Measurements from ENCODE around the gene CTAGE6.
"Not testable (repeated sequence)": the region's sequence is repeated elsewhere in the genome, so short reads cannot be mapped to it uniquely, and the experiment has no call there.

CTAGE6 gene, protein sequence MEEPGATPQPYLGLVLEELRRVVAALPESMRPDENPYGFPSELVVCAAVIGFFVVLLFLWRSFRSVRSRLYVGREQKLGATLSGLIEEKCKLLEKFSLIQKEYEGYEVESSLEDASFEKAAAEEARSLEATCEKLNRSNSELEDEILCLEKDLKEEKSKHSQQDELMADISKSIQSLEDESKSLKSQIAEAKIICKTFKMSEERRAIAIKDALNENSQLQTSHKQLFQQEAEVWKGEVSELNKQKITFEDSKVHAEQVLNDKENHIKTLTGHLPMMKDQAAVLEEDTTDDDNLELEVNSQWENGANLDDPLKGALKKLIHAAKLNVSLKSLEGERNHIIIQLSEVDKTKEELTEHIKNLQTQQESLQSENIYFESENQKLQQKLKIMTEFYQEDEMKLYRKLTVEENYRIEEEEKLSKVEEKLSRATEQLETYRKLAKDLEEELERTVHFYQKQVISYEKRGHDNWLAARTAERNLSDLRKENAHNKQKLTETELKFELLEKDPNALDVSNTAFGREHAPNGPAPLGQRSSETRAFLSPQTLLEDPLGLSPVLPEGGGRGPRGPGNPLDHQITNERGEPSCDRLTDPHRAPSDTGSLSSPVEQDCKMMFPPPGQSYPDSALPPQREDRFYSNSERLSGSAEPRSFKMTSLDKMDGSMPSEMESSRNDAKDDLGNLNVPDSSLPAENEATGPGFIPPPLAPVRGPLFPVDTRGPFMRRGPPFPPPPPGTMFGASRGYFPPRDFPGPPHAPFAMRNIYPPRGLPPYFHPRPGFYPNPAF

DNA sequence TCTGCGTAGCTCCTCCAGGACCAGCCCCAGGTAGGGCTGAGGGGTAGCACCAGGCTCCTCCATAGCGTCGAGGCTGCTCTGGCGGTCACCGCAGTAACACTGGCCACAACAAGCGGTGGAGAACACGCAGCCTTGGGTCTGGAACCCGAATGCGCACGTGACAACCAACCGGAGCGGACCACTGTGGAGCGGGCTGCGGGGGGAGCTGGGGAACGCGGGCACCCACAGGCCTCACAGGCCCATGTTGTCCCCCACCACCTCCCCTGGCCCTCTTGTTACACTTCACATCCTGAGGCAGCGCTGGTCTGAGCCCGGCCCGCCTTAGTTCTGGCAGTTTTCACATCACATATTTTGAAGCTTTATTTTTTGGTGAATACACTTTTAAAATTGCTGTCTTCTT, at the start of gene CTAGE6:
Gene CTAGE6 (minus strand): TSS at position 101 of the 400 bp plus-strand sequence. CDS start 38 bp downstream, at position 63.
- not testable (repeated sequence) for DNase-seq

DNA sequence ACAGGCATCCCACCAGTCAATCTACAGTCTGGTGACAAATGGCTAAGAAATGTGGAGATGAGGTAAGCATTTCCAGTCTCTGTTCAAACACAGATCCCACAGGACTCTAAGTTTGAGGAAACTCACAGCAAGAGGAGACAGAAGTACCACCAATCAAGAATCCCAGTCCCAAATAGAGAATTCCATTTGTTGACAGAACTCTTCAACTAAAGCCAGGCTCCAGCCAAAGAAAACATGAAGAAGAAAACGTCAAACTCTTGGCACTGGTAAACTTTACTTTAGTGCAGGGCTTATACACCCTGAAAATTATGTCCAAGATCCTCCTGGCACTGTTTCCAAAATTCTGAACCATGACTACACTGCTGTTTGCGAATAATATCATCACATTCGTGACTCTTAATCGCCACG, 49.2 kb upstream of the CTAGE6 start:
- not testable (repeated sequence) for DNase-seq

DNA sequence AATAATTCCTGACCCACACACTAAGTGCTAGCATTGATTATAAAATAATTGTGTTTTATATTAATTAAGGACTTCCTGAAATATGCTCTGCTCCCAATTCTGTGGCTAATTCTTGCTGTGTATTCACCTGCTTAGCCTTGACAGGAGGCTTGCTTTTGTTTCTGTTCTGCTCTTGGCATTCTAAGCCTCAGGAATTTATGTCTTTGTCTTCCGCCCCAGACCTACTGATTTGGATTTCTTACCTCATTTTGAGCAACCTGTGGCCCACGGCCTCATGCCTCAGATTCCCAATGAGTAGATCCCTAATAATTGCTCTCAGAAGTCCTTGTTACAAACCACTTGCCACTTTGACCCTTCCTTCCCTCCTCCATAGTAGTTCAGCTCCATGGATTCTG, 40.4 kb upstream of the CTAGE6 start:
- DNase-seq = not testable (repeated sequence)

DNA sequence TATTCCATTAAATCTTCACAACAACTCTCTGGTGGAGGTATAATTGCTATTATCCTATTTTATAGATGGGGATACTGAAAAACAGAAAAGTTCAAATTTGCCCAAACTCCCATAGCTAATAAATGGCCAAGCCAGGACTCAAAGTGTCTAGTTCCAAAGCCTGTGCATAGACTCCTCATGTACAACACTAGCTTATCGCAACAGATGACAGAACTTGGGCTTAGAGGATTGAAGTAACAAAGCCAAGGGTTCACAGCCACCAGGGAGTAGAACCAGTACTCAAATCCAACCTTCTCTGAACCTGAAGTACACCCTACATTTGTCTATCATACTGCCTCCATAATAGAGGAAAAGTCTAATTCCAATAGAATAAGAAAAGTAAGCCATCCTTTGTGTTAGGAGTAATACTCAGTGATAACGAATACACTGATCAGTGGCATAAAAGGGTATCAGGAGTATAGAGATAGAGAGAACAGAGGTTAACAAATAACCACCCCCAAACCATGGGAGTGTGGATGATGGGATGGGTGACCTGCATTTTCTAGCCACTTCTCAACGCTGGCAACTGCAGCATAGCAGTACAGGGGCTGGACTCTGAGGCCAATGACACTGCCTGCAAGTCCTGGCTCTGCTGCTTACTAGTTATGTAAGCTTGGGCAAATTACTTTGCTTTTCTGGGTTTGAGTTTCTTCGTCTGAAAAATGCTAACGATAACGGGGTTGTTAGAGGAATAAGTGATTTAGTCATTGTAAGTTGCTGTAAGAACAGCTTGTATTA, 39.8 kb upstream of the CTAGE6 start:
- DNase-seq = not testable (repeated sequence)

DNA sequence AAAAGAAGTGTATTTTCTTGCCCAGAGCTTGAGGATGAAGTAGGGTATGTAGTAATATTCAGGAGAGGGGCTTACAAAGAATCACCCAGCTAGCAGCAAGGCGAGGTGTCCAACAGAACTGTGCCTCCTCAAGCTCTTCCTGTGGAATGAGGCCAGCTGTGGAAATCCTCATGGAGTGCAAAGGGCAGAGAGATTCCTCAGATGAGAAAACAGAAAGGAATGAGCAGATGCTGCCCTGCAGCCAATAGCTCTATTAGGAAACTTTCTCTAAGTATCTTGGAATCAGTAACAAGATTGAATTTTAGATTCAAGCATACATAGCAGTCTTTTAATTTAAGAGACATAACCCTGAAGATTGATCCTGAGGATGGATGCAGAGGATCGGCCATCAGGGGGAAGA, 38.2 kb upstream of the CTAGE6 start:
- not testable (repeated sequence) for DNase-seq

DNA sequence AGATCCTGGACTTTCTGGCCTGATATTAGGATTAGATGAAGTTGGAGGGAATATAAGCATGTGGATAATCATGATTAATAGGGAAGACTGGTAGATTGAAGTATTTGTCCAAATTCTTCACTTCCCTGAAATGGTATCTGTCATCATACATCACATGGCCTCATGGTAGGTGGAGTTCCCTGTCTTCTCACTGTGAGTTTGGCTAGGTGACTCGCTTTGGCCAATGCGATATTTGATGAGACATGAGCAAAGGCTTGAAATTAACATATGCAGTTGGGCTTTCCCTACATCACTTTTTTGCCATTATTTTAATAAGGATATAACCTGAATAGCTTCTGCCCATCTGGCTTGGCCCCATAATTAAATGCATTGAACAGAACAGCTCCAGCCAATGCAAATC, 35.1 kb upstream of the CTAGE6 start:
- not testable (repeated sequence) for DNase-seq

DNA sequence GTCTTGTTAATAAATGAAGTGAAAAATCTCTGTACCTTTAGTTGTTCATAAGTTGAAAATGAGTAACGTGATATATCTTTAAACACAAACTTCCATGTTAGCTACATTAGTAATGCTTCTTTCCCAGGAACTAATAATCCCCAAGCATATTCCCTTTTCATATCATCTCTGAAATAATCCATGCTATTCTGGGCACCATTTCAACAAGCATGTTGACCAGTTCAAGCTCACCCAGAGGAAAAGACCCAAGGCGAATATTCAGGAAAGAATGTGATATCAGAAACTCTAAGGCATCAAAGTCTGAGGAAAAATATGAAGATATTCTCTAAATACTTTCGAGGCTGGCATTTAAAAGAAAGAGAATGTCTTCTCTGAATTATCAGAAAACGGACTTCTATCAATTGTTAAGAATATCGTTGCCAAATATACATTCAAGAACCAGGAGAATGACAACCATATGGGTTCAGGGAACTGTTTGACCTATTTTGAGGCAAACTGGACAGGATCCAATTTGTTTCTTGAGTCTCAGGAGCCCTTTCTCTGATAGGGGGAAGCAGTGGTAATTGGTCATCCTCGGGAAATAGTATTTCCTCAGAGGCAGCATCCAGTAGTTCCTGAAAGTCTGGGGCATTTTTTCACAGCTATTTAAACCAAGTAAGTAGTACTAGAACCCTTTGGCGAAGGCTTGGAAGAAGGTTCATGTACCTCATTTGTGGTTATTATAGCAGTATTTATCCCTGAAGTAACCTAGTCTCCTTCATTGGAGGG, 28.1 kb upstream of the CTAGE6 start:
- DNase-seq = not testable (repeated sequence)

DNA sequence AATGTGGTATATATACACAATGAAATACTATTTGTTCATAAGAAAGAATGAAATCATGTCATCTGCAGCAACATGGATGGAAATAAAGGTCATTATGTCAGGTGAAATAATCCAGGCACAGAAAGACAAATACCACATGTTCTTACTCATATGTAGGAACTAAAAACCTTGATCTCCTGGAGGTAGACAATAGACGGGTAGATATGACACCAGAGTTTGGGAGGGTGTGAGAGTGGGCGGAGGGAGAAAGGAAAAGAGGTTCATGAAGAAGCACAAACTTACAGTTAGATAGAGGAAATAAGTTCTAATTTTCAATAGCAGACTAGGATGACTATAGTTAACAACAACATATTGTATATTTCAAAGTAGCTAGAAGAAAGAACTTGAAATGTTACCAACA, 22.1 kb upstream of the CTAGE6 start:
- not testable (repeated sequence) for DNase-seq

DNA sequence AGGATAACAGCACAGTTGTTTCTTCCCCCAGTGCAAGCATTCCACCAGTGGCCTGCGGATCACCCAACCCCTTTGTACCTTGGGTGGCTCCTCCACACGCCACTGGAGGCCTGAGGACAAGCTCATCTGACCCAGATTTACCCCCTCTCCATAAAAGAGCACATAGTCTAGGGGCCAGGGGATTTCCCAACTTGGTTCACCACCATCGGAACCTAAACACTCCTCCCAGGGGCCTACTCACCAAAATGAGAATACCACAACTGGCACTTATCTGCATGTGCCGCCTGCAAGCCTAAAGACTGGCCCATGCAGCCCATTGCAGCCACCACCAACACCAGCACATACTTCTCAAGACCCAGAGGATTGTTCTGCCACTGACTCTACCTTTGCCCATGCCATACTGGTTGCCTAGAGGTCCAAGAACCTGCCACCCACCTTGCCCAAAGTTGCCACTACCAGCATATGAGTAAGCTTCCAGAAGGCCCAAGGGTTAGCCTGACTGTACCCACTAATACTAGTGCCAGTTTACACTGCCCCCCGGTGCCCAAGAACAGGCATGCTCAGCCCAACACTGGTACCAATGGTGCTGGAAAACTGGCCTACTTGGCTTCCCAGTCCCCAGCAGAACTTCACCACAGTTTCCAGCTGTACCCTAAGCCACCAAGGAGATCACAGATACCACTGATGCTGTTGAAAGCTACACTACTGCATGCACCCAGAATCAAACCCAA, 15.4 kb upstream of the CTAGE6 start:
- not testable (repeated sequence) for DNase-seq

DNA sequence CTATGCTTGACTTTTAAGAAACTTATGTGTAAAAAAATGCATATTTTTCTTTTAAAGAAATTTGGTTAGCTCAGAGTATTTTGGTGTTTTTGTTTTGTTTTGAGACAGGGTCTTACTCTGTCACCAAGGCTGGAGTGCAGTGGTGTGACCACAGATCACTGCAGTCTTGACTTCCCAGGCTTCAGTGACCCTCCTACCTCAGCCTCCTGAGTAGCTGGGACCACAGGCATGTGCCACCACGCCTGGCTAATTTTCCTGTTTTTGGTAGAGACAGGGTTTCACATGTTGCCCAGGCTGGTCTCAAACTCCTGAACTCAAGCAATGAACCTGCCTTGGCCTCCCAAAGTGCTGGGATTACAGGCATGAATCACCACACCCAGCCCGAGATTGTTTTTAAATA, 10.0 kb upstream of the CTAGE6 start:
- DNase-seq = not testable (repeated sequence)

DNA sequence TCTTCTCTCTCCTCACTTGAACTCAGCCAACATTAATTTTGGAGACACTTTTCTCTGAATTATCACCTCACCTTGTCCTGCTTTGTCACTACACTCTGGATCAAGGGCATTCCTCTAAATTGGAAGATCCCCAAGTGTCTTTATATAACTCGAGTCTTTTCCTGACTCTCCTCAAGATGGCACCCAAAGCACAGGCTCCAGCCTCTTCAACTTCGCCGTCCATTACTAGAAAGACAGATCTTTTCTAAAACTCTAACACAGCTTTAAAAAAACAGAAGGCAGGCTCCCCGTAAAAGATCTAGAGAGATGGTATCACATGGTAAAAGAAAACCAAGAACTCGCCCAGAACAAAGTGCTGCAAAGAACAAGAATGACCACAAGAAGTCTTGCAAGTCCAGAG, 8.2 kb upstream of the CTAGE6 start:
- not testable (repeated sequence) for DNase-seq

DNA sequence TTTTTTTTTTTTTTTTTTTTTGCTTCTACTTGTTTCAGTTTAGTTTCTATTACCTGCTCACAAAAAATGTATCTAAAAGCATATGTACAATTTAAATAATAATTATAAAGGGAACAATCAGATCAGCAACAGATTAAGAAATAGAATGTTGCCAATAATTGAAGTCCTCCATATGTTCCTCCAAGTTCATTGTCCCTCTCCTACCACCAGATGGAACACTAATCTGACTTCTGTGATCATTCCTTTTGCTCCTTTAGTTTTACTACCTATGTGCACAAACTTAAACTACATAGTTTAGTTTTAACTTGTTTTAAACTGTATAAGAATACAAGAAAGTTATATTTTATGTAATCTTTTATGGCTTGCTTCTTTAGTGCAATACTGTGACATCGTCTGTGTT, 5.6 kb upstream of the CTAGE6 start:
- not testable (repeated sequence) for DNase-seq

DNA sequence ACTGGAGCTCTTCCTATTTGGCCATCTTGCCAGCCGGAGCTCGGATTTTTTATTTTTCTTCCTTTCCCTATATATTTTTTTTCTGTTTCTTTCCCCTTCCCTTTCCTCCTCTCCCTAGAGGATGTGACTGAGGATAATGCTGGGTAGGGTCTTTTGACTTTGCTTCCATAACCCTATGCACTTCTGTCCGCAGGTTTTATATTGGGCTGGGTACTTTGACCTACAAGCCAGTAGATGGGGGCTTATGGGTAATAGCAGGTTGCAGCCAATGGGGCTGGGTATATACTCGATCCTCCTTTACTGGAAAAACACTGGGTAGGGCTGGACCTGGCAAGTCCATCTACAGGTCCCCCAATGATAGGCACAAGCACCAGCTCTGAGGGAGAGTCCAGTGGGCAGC, 12.2 kb downstream of the CTAGE6 start:
- not testable (repeated sequence) for DNase-seq

DNA sequence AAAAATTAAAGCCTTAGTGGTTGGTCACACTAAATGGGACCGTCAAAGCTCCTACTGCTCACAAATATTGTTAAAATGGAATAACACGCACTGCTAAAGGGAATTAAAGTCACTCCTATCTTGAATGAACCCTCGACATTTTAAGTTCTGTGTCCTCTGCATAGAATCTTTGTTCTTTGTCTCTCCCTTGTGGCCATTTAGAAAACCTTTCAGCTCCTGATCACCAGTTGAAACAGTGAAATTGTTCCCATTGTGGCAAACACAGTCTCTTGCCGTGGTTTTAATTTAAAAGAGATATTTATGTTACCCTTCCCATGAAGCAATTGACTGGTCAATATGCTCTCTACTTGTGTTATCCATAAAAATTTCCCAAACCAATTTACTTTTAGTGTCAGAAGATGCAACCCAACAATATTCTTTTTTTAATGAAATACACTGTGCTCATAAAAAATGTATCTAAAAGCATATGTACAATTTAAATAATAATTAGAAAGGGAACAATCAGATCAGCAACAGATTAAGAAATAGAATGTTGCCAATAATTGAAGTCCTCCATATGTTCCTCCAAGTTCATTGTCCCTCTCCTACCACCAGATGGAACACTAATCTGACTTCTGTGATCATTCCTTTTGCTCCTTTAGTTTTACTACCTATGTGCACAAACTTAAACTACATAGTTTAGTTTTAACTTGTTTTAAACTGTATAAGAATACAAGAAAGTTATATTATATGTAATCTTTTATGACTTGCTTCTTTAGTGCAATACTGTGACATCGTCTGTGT, 20.3 kb downstream of the CTAGE6 start:
- DNase-seq = not testable (repeated sequence)

DNA sequence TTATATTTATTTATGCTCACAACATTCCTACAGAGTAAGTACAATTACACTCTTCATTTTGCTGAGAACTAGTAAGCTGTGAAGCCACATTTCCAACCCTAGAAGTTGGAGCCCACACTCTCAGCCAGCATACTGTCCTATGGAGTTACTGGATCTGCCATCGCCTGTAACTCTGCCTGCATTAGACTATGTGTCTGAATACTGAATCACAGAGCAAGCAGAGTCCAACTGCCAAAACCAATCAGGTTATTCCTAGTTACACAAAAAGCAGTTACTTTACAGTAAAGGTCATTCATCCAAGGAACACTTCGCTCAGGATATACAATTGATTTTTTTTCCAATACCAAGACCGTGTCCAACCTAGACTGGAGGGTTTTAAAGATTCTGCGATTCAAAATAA, 21.5 kb downstream of the CTAGE6 start:
- no peak for DNase-seq

DNA sequence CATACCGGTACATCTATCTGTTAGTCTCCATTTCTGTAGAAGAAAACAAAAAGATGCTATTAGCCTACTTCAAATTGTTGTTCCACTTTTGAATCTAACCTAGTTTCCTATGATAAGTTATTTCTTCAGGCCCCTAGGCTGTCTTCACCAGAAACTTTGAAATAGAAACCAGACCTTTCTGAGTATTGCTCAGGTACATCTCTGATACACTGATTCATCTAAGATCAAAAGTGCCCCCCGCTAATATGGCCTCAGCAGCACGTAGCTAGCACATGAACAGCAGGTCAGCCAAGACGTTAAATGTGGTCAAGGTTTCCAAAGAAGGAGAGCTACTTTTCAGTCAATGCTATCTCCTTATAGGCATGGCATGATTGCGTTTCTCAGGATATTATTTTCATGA, 23.6 kb downstream of the CTAGE6 start:
- DNase-seq = no peak

DNA sequence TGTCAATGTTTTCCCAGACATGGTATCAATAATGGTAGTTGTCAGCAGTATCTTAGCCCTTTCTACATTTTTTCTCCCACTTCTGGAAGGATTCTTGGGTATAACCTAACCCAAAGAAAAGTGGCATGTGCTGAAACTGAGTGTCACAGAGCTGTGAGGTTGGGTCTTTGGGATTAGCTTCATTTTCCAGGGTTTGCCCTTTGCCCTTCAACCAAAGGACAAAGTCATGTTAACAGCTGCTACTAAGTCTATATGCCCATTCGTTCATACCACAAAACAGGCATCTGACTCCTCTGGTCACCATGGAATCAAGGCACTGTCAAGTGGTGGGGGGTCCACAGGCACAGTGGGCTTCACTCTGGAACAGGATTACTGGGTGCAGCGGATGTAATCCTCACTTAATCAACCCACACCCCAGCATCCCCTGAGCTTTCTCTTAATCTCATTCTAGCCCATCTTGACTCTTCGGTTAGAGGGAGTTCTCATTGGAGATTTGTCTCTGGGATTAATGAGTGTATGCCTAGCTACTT, 29.1 kb downstream of the CTAGE6 start:
- no peak for DNase-seq

DNA sequence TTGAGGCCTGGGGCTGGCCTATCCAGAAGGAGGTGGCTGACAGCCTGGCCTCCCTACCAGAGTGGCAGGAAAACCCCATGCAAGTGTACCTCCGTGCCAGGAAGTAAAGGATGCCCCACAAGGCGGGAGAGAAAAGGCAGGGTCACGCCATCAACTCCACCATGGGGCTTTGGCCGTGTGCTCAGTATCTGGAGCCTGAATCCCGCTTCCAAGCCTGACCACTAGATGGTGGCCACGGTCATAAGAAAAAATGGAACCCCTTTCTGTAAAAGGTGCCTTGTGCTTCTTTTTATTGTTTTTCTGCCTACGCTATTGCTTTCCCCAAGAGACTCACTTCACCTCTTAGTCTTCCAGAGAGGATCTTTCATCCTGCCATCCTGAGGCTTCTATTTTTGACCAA, 29.9 kb downstream of the CTAGE6 start:
- not testable (repeated sequence) for DNase-seq

DNA sequence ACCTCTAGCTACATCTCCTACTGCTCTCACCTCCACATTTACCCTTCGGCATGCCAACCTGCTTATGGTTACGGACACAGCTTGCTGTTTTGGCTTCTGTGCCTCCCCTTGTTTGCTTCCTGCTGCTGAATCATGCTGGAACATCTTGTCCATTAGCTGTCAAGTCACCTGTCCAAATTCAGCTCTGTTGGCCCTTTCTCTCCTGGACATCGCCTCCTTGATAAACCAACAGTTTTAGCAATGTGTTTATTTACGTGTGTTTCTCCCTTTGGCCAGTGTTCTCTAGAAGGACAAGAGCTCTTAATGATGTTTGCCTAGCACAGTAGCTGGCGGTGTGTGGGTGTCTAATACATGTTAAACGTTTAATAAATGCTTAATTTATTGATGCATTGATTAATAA, 31.4 kb downstream of the CTAGE6 start:
- DNase-seq = not testable (repeated sequence)

DNA sequence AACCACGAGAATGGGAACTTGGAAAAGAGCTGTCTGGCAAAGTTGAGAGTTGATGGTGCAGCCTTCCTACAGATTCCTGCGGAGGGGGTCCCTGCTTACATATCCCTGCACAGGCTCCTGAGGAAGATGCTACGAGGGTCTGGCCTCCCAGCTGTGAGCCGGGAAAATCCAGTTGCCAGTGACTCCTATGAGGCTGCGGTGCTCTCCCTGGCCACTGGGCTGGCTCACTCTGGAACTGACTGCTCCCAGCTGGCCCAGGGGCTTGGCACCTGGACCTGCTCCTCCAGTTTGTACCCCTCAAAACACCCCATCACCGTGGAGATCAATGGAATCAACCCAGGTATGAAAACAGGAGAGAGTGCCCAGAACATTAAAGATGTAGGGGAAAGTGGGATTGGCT, 37.2 kb downstream of the CTAGE6 start:
- DNase-seq = not testable (repeated sequence)

Data from NCI-H510A (cell line).